Stimulated activated CD4-positive, alpha-beta T cell treated with anti-CD3 and anti-CD28 coated beads, TNF-alpha, amount 100 ng/mL, for 4 hours (primary cell): Measurements from ENCODE around the gene CALD1.

Experiments
- DNase-seq, 3 experiments: peaks; one replicate each; pipeline ENCODE4 v3.0.0-alpha.2; 2020; ENCODE audit warnings: low read depth in 3 of 3

CALD1 gene

GRCh38 chr7:134999136-134999535, 219.7 kb downstream of the CALD1 start:
- DNase-seq, result no peak

- DNase-seq, result no peak
Measured at GRCh38 chr7:135001390-135002165, 222.1 kb downstream of the CALD1 start.

GRCh38 chr7:135012229-135012628, 232.8 kb downstream of the CALD1 start:
- DNase-seq, result no peak
